ENCODE results near the gene CRHR1. TPM values are rescaled to one million over a fixed set of nuclear protein-coding genes. Genes with fewer than 3 reads are reported as not detected.
A peak's percentile ranks its signal among the peaks of the same experiment; 100 is the strongest.

The CRHR1 gene
- total and polyA plus RNA-seq, 4 donors, result not detected

- Histone ChIP-seq H3K9ac (ENCODE audit: insufficient read depth in 1 of 2, low read length in 2 of 2) (no peak overlapping the region), H3K9me3 (ENCODE audit: control insufficient read depth in 4 of 4, insufficient read depth in 3 of 4, low read length in 3 of 4) (peaks cover 0 to 4% (median 0%) of the 10 kb centered on the region in 4 donors), H3K4me1 (ENCODE audit: control insufficient read depth in 5 of 5, insufficient read depth in 5 of 5, low read length in 5 of 5) (peaks cover 0 to 10% (median 0%) of the 10 kb centered on the region in 5 donors), H3K27ac (ENCODE audit: low read depth in 1 of 2, low read length in 1 of 2) (peak overlapping the region in 1 of 2 donors; percentile 54), H3K27me3 (ENCODE audit: control insufficient read depth in 3 of 3, insufficient read depth in 3 of 3, low read length in 2 of 3) (peaks cover 0 to 4% (median 0%) of the 10 kb centered on the region in 3 donors), H3K36me3 (ENCODE audit: control insufficient read depth in 4 of 4, insufficient read depth in 4 of 4, low read length in 4 of 4) (no peaks in the 10 kb centered on the region), H3K4me3 (no peak overlapping the region)
- ATAC-seq (ENCODE audit: insufficient read depth, low FRiP score), result no peak
- DNase-seq, result peak; percentile 41 to 79 (median 66)
- 78 to 84% methylated on average over 2 of the region's 2 CpGs for WGBS, 2 donors
- no peak for TF ChIP-seq CTCF (IDR thresholded peaks at IDR 0.05; ENCODE audit: control extremely low read depth, extremely low read depth)
These were observed 44.3 kb upstream of the CRHR1 start for GRCh38 chr17:45739786-45740185.

GRCh38 chr17:45740553-45741330 lies 43.4 kb upstream of the CRHR1 start:
- ATAC-seq (ENCODE audit: insufficient read depth, low FRiP score), result no peak
- peak in 1 of 3 donors; percentile 11 for DNase-seq

GRCh38 chr17:45742251-45742650 lies 41.9 kb upstream of the CRHR1 start:
- H3K9me3 ChIP-seq (ENCODE audit: control insufficient read depth in 4 of 4, insufficient read depth in 3 of 4, low read length in 3 of 4), result peaks cover 0 to 8% (median 0%) of the 10 kb centered on the region in 4 donors
- H3K27me3 ChIP-seq (ENCODE audit: control insufficient read depth in 3 of 3, insufficient read depth in 3 of 3, low read length in 2 of 3), result peaks cover 0 to 4% (median 0%) of the 10 kb centered on the region in 3 donors
- no peak overlapping the region for H3K4me3 ChIP-seq
- H3K4me1 ChIP-seq (ENCODE audit: control insufficient read depth in 5 of 5, insufficient read depth in 5 of 5, low read length in 5 of 5), result peaks cover 0 to 10% (median 0%) of the 10 kb centered on the region in 5 donors
- H3K27ac ChIP-seq (ENCODE audit: low read depth in 1 of 2, low read length in 1 of 2), result no peak overlapping the region
- WGBS, 2 donors, result 92 to 100% methylated on average over 1 of the region's 1 CpG
- no peak overlapping the region for H3K9ac ChIP-seq (ENCODE audit: insufficient read depth in 1 of 2, low read length in 2 of 2)
- ATAC-seq (ENCODE audit: insufficient read depth, low FRiP score), result no peak
- H3K36me3 ChIP-seq (ENCODE audit: control insufficient read depth in 4 of 4, insufficient read depth in 4 of 4, low read length in 4 of 4), result no peaks in the 10 kb centered on the region
- no peak for DNase-seq
- TF ChIP-seq CTCF (IDR thresholded peaks at IDR 0.05; ENCODE audit: control extremely low read depth, extremely low read depth), result no peak

More at GRCh38 chr17:45740553-45741330, 43.4 kb upstream of the CRHR1 start:
- Histone ChIP-seq H3K9me3 (ENCODE audit: control insufficient read depth in 4 of 4, insufficient read depth in 3 of 4, low read length in 3 of 4) (peaks cover 0 to 4% (median 0%) of the 10 kb centered on the region in 4 donors), H3K4me1 (ENCODE audit: control insufficient read depth in 5 of 5, insufficient read depth in 5 of 5, low read length in 5 of 5) (peaks cover 0 to 10% (median 0%) of the 10 kb centered on the region in 5 donors), H3K9ac (ENCODE audit: insufficient read depth in 1 of 2, low read length in 2 of 2) (no peak overlapping the region), H3K36me3 (ENCODE audit: control insufficient read depth in 4 of 4, insufficient read depth in 4 of 4, low read length in 4 of 4) (no peaks in the 10 kb centered on the region), H3K27ac (ENCODE audit: low read depth in 1 of 2, low read length in 1 of 2) (no peak overlapping the region), H3K27me3 (ENCODE audit: control insufficient read depth in 3 of 3, insufficient read depth in 3 of 3, low read length in 2 of 3) (peaks cover 0 to 4% (median 0%) of the 10 kb centered on the region in 3 donors), H3K4me3 (no peak overlapping the region)
- 71 to 76% methylated on average over 5 of the region's 5 CpGs for WGBS, 2 donors
- TF ChIP-seq CTCF (IDR thresholded peaks at IDR 0.05; ENCODE audit: control extremely low read depth, extremely low read depth), result no peak

All from lung (tissue), 12 donors.